Measurements from ENCODE around the gene RAVER2. TPM values are rescaled to one million over a fixed set of nuclear protein-coding genes. Genes with fewer than 3 reads are reported as not detected.

The RAVER2 gene
- total RNA-seq, 1 donor from 2014 or later: 12.8 TPM

GRCh38 chr1:64866689-64867088 lies 121.8 kb downstream of the RAVER2 start:
- intact Hi-C loops (cut with DNase I): no loop called here
- Histone ChIP-seq H3K36me3 (peaks cover 70% of the 10 kb centered on the region), H3K9me3 (no peaks in the 10 kb centered on the region), H3K4me3 (no peak overlapping the region), H3K4me1 (peaks cover 17% of the 10 kb centered on the region), H3K27ac (no peak overlapping the region), H3K27me3 (no peaks in the 10 kb centered on the region)
- no peak for DNase-seq
- no peak for ATAC-seq
- TF ChIP-seq, protein P1, sequence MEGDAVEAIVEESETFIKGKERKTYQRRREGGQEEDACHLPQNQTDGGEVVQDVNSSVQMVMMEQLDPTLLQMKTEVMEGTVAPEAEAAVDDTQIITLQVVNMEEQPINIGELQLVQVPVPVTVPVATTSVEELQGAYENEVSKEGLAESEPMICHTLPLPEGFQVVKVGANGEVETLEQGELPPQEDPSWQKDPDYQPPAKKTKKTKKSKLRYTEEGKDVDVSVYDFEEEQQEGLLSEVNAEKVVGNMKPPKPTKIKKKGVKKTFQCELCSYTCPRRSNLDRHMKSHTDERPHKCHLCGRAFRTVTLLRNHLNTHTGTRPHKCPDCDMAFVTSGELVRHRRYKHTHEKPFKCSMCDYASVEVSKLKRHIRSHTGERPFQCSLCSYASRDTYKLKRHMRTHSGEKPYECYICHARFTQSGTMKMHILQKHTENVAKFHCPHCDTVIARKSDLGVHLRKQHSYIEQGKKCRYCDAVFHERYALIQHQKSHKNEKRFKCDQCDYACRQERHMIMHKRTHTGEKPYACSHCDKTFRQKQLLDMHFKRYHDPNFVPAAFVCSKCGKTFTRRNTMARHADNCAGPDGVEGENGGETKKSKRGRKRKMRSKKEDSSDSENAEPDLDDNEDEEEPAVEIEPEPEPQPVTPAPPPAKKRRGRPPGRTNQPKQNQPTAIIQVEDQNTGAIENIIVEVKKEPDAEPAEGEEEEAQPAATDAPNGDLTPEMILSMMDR (IDR thresholded peaks at IDR 0.05): no peak

GRCh38 chr1:64867266-64867665 lies 122.4 kb downstream of the RAVER2 start:
- TF ChIP-seq, protein P1 (IDR thresholded peaks at IDR 0.05): no peak
- intact Hi-C loops (cut with DNase I): no loop called here
- H3K4me1 ChIP-seq: peaks cover 17% of the 10 kb centered on the region
- no peaks in the 10 kb centered on the region for H3K9me3 ChIP-seq
- no peak overlapping the region for H3K27ac ChIP-seq
- no peaks in the 10 kb centered on the region for H3K27me3 ChIP-seq
- no peak overlapping the region for H3K4me3 ChIP-seq
- DNase-seq (no peak), ATAC-seq (no peak)
- peaks cover 76% of the 10 kb centered on the region for H3K36me3 ChIP-seq

GRCh38 chr1:64871256-64871655 lies 126.4 kb downstream of the RAVER2 start:
- Histone ChIP-seq H3K36me3 (peaks cover 84% of the 10 kb centered on the region), H3K4me3 (no peak overlapping the region), H3K27ac (no peak overlapping the region), H3K27me3 (no peaks in the 10 kb centered on the region), H3K4me1 (no peaks in the 10 kb centered on the region), H3K9me3 (no peaks in the 10 kb centered on the region)
- TF ChIP-seq, protein P1 (IDR thresholded peaks at IDR 0.05): no peak
- DNase-seq (no peak), ATAC-seq (no peak)
- intact Hi-C loops (cut with DNase I): no loop called here

DNA sequence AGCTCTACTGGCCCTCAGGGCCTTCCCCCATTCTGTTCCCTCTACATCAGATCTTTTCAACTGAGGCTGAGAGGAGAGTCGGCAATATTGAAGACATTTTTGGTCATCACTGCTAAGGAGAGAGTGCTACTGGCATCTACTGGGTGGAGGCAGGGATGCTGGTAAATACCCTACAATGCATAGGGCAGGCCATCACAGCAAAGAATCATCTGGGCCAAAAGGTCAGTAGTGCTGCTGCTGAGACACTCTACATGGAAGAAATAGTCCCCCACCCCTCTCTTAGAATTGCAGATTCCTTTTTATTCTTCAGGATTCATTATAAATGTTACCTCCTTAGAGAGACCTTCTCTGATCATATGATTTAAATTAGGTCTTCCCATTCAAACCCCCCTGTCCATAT lies 127.2 kb downstream of the RAVER2 start:
- DNase-seq (no peak), ATAC-seq (no peak)
- no peaks in the 10 kb centered on the region for H3K4me1 ChIP-seq
- H3K9me3 ChIP-seq: no peaks in the 10 kb centered on the region
- H3K4me3 ChIP-seq: no peak overlapping the region
- intact Hi-C loops (cut with DNase I): no loop called here
- TF ChIP-seq, protein P1 (IDR thresholded peaks at IDR 0.05): no peak
- H3K27ac ChIP-seq: no peak overlapping the region
- H3K27me3 ChIP-seq: no peaks in the 10 kb centered on the region
- peaks cover 84% of the 10 kb centered on the region for H3K36me3 ChIP-seq

- Histone ChIP-seq H3K4me3 (no peak overlapping the region), H3K9me3 (no peaks in the 10 kb centered on the region), H3K27me3 (no peaks in the 10 kb centered on the region), H3K36me3 (peaks cover 86% of the 10 kb centered on the region), H3K27ac (no peak overlapping the region), H3K4me1 (no peaks in the 10 kb centered on the region)
- DNase-seq (no peak), ATAC-seq (no peak)
- TF ChIP-seq, protein P1 (IDR thresholded peaks at IDR 0.05): no peak
- intact Hi-C loops (cut with DNase I): no loop called here
Measured at GRCh38 chr1:64873576-64873975, 128.7 kb downstream of the RAVER2 start.

GRCh38 chr1:64874666-64875065 lies 129.8 kb downstream of the RAVER2 start:
- peaks cover 79% of the 10 kb centered on the region for H3K36me3 ChIP-seq
- no peaks in the 10 kb centered on the region for H3K27me3 ChIP-seq
- H3K27ac ChIP-seq: no peak overlapping the region
- DNase-seq (no peak), ATAC-seq (no peak)
- TF ChIP-seq, protein P1 (IDR thresholded peaks at IDR 0.05): no peak
- no peaks in the 10 kb centered on the region for H3K9me3 ChIP-seq
- intact Hi-C loops (cut with DNase I): no loop called here
- no peak overlapping the region for H3K4me3 ChIP-seq
- no peaks in the 10 kb centered on the region for H3K4me1 ChIP-seq
